NCI-H510A (cell line): ENCODE data around the gene TAPT1.
"Not testable (repeated sequence)": the region's sequence is repeated elsewhere in the genome, so short reads cannot be mapped to it uniquely, and the experiment has no call there.

Experiments
- DNase-seq: peaks from one replicate; lab custom pipeline; 2025; lab: John Stamatoyannopoulos, UW

Gene TAPT1

GRCh38 chr4:16212138-16212782, 14.0 kb downstream of the TAPT1 start:
- no peak for DNase-seq

DNA sequence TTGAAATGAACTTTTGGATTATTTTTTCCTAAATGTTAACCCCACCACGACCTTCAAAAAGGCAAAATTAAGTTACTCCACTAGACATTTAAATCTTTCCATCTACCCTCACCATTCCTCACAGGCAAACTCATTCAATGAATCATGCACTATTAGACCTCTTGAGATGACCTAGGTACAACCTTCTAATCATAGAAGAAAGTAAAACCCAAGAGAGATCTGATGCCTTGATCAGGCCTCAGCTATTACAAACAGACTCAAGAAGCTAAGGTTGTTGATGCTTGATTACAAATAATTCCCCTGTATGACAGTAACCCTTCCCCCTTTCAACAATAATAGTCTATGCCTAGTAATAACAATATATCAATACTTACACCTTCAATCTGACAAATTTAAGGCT, 18.9 kb downstream of the TAPT1 start:
- no peak for DNase-seq

DNA sequence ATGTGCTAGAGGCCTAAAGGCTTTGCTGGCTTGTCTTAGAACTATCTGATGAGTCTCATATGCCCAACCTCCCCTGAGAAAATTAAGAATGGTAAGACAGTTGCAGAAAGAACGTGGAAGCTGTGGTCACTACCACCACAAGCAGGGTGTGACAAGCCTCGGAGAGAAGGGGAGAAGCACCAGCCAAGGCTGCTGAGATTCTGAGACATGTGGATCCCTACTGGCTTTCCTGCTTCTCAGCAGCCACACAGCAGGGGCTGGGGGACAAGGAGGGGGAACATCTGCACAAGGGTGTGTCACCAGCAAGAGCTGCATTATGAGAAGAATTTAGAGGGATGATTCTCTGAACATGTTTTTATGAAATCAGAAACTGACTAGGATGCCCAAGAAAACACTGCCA, 19.4 kb downstream of the TAPT1 start:
- DNase-seq = no peak

DNA sequence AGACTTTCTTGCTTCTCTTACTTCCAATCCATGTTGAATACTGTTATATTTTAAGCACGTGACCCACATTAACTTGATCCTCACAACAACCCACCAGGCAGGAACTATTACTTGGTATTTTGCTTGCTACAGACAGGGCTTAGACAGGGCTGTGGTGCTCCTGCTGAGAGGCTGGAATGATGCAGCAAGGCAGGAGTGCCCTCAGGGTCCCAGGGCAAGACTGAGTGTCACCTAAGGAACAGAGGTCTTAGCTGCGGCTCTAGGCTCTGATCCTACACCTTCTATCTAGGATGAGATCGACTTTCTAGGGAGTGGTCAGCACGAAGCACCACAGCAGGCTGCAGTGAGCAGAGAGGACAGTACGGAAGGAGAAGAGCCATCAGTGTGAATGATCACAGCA, 20.0 kb downstream of the TAPT1 start:
- no peak for DNase-seq

DNA sequence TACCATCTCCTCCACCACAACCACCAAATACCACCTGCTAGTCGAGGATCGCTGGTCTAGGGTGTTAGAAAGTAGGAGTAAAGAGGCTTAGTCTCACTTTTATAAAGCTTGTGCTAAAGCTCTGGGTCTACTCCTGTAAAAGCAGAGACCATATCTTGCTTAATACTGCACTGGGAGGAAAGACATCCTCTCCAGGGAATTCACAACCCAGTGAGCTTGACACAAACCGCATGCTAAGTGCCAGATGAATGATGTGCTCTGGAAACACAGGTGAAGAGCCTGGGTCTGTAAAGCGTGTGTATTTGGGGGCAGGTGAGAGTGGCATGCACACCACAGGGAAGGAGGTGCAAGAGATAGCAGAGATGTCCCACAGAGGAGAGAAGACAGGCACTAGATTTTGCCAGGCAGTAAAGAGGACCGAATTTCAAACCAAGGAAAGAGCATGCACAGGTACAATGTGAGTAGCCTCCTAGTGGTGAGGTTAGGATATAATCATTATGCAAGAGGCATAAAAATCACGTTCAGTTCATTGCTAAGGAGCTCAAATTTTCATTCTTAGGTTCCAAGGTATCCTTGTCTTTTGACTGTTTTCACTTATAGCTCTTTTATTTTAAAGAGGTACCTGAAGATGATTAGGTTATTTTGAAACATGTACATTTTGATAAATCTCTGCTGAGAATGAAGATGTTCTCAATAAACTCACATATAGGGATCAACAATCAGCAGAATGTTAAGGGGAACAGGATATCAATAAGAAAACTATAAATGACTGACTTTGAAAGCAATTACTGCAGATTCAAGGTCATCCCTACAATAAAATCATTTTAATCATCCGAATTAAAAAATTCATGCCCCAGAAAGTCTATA, 20.7 kb downstream of the TAPT1 start:
- DNase-seq = no peak

- no peak for DNase-seq
Observed at GRCh38 chr4:16204505-16204904, 21.8 kb downstream of the TAPT1 start.

GRCh38 chr4:16203083-16203482, 23.2 kb downstream of the TAPT1 start:
- no peak for DNase-seq

DNA sequence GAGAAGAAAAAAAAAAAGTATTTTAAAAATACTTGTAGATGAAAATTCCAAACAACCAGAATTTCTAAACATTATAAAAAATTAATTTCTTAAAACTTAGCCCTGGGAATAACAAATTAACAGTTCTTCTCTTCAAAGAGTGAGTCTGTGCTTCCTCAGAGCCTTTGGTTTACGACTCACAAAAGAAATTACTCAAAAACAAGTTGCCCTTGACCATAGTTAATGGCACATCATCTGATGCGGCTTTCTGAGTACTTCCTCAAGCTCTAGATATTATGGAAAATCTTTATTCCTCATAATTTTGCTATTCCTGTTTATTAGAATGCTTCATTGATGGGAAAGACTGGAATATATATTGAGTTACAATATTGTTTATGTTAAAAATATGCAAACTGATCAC, 23.7 kb downstream of the TAPT1 start:
- DNase-seq = no peak

- no peak for DNase-seq
Observed at GRCh38 chr4:16199093-16199492, 27.2 kb downstream of the TAPT1 start.

DNA sequence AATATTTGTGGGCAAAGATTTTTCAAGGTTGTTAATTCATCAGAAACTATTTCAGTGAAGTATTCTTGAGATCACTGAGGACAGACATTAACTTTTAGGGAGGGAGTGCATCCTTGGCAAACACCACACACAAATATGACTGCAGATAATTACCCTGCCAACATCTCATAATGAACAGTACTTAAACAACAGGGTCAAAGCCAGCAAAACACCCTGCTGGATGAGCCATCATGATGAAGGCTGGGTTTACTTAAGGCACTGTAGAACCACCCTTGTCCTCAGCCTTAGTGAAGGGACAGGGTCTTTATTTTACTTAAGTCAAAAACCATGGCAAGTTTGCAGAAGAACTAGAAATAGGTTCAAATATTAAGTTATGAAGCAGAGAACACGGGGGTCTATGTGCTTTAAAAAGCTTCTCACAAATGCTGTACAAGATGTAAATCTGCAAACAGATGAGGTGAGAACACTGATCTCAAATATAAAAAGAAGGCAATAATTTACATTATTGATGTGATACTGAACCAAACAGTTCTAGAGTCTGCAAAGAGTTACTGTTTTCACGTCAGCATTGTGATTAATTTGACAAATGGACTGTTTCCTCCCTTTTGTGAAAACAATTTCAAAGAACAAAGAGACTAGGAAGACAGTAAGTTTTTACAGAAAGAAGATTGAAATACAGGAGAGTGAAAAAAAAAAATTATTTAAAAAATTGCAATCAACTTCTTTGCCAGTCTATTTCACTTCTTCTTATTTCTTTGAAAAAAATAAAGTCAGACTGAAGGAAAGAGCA, 28.2 kb downstream of the TAPT1 start:
- peak; percentile 2 for DNase-seq

DNA sequence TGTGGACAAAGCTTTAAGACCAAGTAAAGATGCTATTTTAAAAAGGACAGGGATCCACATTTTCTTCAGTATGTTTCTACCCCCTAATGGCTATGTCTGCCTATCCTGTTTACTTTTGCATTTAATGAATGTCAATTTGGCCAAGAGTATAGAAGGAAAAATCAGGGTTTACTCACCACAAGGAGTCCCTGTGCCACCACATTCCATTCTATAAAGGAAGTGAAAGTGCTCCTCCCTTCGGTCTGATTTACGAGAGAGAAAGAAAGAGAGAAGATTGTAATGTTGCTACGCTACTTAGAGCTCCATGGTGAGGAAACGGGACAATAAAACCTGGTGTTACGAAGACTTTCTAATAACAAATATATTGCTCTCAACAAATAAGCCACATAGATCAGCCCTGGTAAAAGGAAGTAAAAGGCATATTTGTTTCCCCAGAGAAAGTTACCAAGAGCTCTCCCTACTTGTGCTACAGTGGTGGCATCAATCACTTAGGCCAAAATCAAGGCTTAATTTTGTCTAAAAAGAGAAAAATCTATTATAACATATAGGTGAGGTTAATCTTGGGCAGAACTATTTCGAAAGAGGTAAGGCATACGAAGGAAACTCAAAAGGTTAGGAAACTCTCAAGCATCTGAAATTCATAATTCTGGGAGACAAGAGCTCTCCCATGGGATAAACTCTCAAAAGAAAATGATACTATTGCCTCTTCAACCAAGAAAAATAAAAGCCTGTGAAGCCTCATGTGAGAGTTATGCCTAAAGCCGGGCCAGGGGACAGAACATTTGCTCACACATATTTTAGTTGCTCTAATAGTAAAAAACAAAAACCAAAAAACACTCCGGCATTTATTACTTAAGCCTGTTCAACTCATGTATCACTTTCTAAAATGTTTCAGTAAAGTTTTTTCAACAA, 29.5 kb downstream of the TAPT1 start:
- peak; percentile 2 for DNase-seq

DNA sequence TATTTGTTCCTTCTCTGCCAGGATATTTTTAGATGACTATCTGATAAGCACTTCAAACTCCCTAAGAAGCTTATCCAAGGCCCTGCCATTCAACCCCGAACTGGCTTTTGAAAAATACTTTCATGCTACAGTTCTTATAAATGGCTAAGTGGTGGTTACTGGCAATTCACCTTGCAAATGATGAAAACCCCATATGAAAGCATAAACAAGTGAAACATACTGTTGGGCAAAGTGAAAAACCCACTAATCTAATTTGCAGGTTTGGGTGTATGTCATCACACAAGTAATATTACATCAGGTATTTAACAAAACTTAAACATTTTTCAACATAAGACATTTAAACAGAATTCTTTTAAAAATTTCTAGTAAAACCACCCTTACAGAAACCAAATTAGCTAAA, 31.1 kb downstream of the TAPT1 start:
- no peak for DNase-seq

DNA sequence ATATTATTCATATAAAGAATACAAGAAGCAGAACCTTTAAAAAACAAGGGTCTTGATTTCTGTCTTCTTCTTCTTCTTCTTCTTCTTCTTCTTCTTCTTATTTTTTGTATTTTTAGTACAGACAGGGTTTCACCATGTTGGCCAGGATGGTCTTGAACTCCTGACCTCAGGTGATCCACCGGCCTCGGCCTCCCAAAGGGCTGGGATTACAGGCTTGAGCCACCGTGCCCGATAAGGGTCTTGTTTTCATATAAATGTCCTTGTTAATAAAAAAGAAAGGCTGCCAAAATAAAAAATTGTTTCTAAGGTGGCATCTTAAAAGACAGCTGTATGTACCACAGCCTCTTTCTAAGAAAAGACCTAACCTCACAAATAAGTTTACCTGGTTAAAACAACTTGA, 31.5 kb downstream of the TAPT1 start:
- DNase-seq = not testable (repeated sequence)

GRCh38 chr4:16194214-16194613, 32.1 kb downstream of the TAPT1 start:
- DNase-seq = no peak

- DNase-seq = no peak
Observed at GRCh38 chr4:16192631-16193518, 33.4 kb downstream of the TAPT1 start.

DNA sequence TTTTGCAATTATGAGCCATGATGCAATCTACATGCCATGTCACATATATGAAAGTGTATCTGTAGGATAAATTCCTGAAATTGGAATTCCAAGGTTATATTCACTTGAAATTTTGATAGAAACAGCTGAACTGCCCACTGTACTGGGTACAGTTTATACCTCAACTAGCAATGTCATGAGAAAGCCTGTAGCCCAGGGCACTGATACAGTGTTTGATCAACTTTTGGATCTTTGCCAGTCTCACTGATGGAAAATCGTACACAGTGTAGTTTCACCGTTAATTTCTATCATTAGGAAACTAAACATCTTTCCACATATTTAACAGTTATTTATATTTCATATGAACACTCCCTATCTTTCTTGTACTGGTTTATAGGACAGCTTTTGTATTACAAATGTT, 34.2 kb downstream of the TAPT1 start:
- no peak for DNase-seq

DNA sequence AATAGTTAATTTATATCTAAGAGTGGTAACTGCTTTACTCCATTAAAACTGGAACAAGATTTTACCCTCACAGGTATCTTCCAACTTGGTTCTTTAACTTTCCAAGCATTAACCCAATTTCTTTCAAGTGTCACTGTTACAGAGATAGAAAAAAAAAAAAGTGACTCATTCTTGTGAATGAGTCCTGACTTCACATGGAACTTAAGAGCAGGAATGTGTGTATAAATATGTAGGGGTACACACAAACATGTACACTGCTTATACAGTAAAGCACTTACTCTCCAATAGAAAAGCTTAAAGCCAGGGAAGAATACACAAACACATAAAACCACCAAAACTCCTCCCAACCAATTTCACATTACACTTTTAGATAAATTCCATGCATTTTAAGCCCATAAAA, 38.8 kb downstream of the TAPT1 start:
- no peak for DNase-seq

GRCh38 chr4:16186986-16187385, 39.3 kb downstream of the TAPT1 start:
- DNase-seq = no peak

DNA sequence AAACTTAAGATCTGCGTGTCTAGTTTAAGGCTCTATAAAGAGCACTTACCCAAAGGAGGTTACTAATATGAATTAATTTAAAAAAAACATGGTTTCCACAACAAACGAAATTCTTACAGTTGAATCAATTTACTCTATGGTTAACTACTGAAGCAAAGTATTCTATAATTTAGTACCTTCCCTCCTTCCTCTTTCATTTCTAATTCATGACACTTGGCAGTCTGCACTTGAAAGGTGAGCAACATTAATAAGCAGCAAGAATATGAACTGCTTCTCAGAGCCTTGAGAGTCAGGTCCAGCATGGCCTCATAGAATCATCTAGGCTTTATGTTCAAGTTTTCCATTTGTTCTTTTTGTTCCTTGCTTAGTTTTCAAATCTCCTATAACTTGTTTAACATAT, 42.7 kb downstream of the TAPT1 start:
- no peak for DNase-seq

DNA sequence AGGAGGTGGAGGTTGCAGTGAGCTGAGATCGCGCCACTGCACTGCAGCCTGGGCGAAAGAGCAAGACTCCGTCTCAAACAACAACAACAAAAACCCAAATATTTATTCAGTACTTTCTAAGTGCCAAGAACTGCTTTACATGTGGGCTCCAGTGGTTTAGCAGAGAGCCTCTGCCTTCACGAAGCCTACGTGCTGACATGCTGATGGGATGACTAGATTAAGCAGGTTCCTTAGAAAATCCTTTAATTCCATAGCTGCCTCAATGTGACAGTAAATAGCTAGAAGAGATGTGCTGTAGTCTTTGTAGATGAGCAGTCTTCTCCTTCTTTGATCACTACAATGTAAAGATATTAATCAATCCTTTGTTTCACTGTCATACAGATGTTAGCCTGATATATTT, 49.6 kb downstream of the TAPT1 start:
- DNase-seq = no peak

- no peak for DNase-seq
Observed at GRCh38 chr4:16171831-16172230, 54.4 kb downstream of the TAPT1 start.
